ENCODE data around the gene SERPINC1.

SERPINC1 gene

DNA sequence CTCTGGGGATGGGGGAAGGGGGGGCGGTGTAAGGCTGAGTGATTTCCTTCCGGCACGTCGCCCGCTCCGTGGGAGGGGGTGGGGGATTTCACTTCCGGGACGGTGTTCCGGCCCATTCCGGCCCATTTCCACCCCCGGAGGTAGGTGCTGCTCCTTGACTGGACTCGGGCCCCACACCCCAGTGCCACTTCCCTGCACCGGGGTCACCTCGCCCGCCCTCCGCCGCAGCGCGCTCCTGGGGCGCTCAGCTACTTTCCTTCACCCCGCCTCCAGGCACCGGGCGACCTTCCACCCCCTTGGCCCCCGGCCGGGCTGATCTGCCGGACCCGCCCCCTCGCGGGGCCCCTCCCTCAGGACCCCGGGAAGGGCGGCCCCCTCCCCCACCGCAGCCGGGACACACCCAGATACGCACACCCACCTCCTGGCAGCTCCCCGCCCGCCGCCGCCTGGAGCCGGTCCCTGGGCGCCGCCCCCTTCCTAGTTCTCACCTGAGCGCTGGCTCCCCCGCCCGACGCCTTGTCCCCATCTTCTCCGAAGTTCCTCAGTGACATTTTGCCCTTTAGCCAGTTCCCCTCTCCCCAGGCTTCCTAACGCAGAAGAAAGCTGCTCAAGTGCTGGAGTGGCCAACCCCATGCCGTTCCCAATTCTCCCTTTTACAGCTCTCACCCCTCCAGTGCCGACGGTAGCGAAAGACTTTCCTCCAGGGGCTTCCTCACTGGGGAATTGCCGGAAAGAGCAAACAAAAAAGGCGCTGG lies 48.7 kb downstream of the SERPINC1 start, which contains the start of gene ZBTB37:
ZBTB37 (plus strand) TSS at position 115 of the 755 bp plus-strand sequence. CDS start 1,846 bp downstream, outside the sequence.
- Histone ChIP-seq H3K27ac (ENCODE audit: insufficient read depth in 1 of 2, low read depth in 1 of 2, low read length in 2 of 2, poor library complexity in 1 of 2, severe bottlenecking in 2 of 2) (peak within 1 kb of the TSS; percentile 75 to 88), H3K4me1 (ENCODE audit: control extremely low read depth in 1 of 4, control insufficient read depth in 4 of 4, insufficient read depth in 4 of 4, low read length in 3 of 4) (peaks cover 27 to 71% (median 42%) of the 10 kb centered on the region in 4 experiments), H3K4me3 (ENCODE audit: control insufficient read depth in 1 of 7, extremely low read depth in 1 of 7, insufficient read depth in 4 of 7, low read depth in 2 of 7, low read length in 6 of 7) (peak within 1 kb of the TSS; percentile 70 to 99 (median 95)), H3K9me3 (ENCODE audit: control extremely low read depth in 1 of 5, control insufficient read depth in 4 of 5, insufficient read depth in 2 of 5, low read depth in 1 of 5, low read length in 4 of 5) (no peaks in the 10 kb centered on the region), H3K27me3 (replicated peaks in 2 of 5; ENCODE audit: control insufficient read depth in 4 of 5, insufficient read depth in 5 of 5, low read length in 4 of 5) (no peaks in the 10 kb centered on the region), H3K36me3 (ENCODE audit: control insufficient read depth in 4 of 4, insufficient read depth in 4 of 4, low read length in 3 of 4) (peaks cover 7 to 40% (median 25%) of the 10 kb centered on the region in 4 experiments)
- 0% methylated on average over 33 of the region's 53 CpGs for WGBS (ENCODE audit: insufficient coverage)
- CTCF ChIA-PET: interaction anchor here (0.6 to 1.7 kb wide), 4 partner anchors 206 to 1124 kb away, joined by 3 to 6 read pairs (median 3); no protein-coding TSS in a partner anchor
- POLR2A ChIA-PET: interaction anchor here (0.6 to 1.5 kb wide), 8 partner anchors 43 to 1143 kb away, joined by 3 to 6 read pairs (median 3); partner anchors contain the start of genes CENPL and RC3H1
- peak in 2 of 3 donors; percentile 76 to 88 for DNase-seq

DNA sequence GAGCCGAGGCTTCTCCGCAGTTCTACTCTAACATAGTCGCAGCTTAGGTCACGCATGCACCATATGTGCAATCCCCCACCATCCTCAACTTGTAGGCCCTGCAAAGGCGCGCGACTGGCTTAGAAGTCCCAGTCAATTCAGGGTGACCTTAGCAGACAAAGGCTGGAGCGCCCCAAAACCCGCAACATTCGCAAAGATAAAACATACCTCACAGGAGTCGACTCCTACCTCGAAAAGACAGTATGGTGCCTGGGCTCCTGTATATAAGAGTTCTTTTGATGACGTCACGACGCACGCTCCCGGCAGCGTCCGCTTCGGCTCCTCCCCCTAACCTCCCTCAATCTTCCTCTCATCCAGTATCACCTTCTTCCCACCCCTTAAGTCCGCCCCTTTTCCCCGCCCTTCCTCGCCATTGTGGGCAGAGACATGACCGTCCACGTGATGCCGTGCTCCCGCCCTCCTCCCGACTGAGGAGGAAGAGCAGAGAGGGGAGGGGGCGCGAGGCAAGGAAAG lies 49.3 kb downstream of the SERPINC1 start, which contains the start of gene GAS5:
GAS5 (minus strand) TSS at position 237 of the 513 bp plus-strand sequence.
- H3K27me3 ChIP-seq (replicated peaks in 2 of 5; ENCODE audit: control insufficient read depth in 4 of 5, insufficient read depth in 5 of 5, low read length in 4 of 5): no peaks in the 10 kb centered on the region
- H3K36me3 ChIP-seq (ENCODE audit: control insufficient read depth in 4 of 4, insufficient read depth in 4 of 4, low read length in 3 of 4): peaks cover 12 to 46% (median 29%) of the 10 kb centered on the region in 4 experiments
- H3K27ac ChIP-seq (ENCODE audit: insufficient read depth in 1 of 2, low read depth in 1 of 2, low read length in 2 of 2, poor library complexity in 1 of 2, severe bottlenecking in 2 of 2): peak within 1 kb of the TSS; percentile 75 to 88
- no peaks in the 10 kb centered on the region for H3K9me3 ChIP-seq (ENCODE audit: control extremely low read depth in 1 of 5, control insufficient read depth in 4 of 5, insufficient read depth in 2 of 5, low read depth in 1 of 5, low read length in 4 of 5)
- H3K4me3 ChIP-seq (ENCODE audit: control insufficient read depth in 1 of 7, extremely low read depth in 1 of 7, insufficient read depth in 4 of 7, low read depth in 2 of 7, low read length in 6 of 7): peak within 1 kb of the TSS; percentile 70 to 99 (median 95)
- H3K4me1 ChIP-seq (ENCODE audit: control extremely low read depth in 1 of 4, control insufficient read depth in 4 of 4, insufficient read depth in 4 of 4, low read length in 3 of 4): peaks cover 27 to 70% (median 42%) of the 10 kb centered on the region in 4 experiments
- DNase-seq: peak; percentile 99 to 100 (median 99)
- ChIA-PET CTCF (interaction anchor here (0.6 to 1.7 kb wide), 4 partner anchors 206 to 1123 kb away, joined by 3 to 6 read pairs (median 3); no protein-coding TSS in a partner anchor), POLR2A (interaction anchor here (0.6 to 1.5 kb wide), 8 partner anchors 39 to 1142 kb away, joined by 3 to 6 read pairs (median 3); partner anchors contain the start of genes PRDX6 and RC3H1)
- 0% methylated on average over 20 of the region's 30 CpGs for WGBS (ENCODE audit: insufficient coverage)

DNA sequence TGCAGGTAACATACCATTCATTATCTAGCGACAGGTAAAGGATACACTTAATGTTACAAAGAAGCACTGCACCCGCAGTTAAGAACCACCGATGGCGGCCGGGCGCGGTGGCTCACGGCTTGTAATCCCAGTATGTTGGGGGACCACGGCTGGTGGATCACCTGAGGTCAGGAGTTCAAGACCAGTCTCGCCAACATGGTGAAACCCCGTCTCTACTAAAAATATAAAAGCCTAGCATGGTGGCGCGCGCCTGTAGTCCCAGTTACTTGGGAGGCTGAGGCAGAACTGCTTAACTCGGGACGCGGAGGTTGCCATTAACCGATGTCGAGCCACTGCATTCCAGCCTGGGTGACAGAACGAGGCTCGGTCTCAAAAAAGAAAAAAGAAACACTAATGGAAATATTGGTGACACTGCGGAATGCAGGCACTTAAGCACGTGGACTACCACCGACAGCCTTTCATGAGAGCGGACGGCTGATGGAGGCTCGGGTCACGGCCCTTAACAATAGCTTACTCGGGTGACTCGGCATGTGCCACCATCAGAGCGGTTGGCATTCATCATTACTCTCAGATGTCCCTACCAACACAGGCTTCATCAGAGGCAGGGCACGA lies 49.9 kb downstream of the SERPINC1 start:
- WGBS (ENCODE audit: insufficient coverage): 3% methylated on average over 30 of the region's 32 CpGs
- H3K4me1 ChIP-seq (ENCODE audit: control extremely low read depth in 1 of 4, control insufficient read depth in 4 of 4, insufficient read depth in 4 of 4, low read length in 3 of 4): peaks cover 27 to 65% (median 42%) of the 10 kb centered on the region in 4 experiments
- CTCF ChIA-PET: interaction anchor here (1.0 kb wide), 1 partner anchor 437 kb away, joined by 3 read pairs; no protein-coding TSS in a partner anchor
- peak overlapping the region; percentile 75 to 88 for H3K27ac ChIP-seq (ENCODE audit: insufficient read depth in 1 of 2, low read depth in 1 of 2, low read length in 2 of 2, poor library complexity in 1 of 2, severe bottlenecking in 2 of 2)
- H3K27me3 ChIP-seq (replicated peaks in 2 of 5; ENCODE audit: control insufficient read depth in 4 of 5, insufficient read depth in 5 of 5, low read length in 4 of 5): no peaks in the 10 kb centered on the region
- H3K4me3 ChIP-seq (ENCODE audit: control insufficient read depth in 1 of 7, extremely low read depth in 1 of 7, insufficient read depth in 4 of 7, low read depth in 2 of 7, low read length in 6 of 7): peak overlapping the region; percentile 70 to 99 (median 95)
- DNase-seq: no peak
- POLR2A ChIA-PET: interaction anchor here (0.7 to 1.2 kb wide), 3 partner anchors 39 to 1142 kb away, joined by 3 read pairs; partner anchors contain the start of gene PRDX6
- H3K36me3 ChIP-seq (ENCODE audit: control insufficient read depth in 4 of 4, insufficient read depth in 4 of 4, low read length in 3 of 4): peaks cover 16 to 49% (median 32%) of the 10 kb centered on the region in 4 experiments
- H3K9me3 ChIP-seq (ENCODE audit: control extremely low read depth in 1 of 5, control insufficient read depth in 4 of 5, insufficient read depth in 2 of 5, low read depth in 1 of 5, low read length in 4 of 5): no peaks in the 10 kb centered on the region

DNA sequence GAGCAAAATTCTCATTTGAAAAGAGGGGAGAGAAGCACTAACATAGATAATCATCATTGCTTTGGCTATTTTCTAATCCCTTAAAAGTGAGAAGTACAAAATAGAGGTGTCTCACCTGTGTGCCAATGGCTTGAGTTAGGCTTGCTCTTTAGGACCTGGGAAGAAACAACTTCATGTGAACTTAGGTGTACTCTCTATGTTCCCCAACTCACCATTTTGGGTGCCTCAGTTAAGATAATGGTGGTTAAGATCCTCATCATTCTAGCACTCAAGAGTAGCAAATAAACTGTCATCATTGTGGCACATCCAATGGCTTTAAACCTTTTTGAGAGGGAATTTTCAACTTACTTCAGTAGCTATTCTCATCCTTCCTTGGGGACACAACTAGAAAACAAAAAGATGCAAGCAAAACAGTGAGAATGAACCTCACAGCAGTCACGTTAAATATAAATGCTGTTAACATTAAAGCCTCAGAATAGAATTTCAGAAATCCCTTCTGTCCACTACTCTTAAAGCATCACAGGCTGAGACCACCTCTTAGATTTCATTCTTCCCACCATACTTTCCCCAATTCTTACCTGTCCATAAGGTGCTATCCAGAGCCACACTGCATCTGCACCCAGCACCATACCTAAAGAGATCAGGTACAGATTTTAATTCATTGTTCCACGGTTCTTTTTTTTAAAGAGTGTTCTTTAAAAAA lies 50.6 kb downstream of the SERPINC1 start:
- 20% methylated on average over 1 of the region's 2 CpGs for WGBS (ENCODE audit: insufficient coverage)
- H3K36me3 ChIP-seq (ENCODE audit: control insufficient read depth in 4 of 4, insufficient read depth in 4 of 4, low read length in 3 of 4): peaks cover 16 to 49% (median 32%) of the 10 kb centered on the region in 4 experiments
- CTCF ChIA-PET: interaction anchor here (1.2 kb wide), 1 partner anchor 41 kb away, joined by 3 read pairs; no protein-coding TSS in a partner anchor
- peak overlapping the region; percentile 75 to 88 for H3K27ac ChIP-seq (ENCODE audit: insufficient read depth in 1 of 2, low read depth in 1 of 2, low read length in 2 of 2, poor library complexity in 1 of 2, severe bottlenecking in 2 of 2)
- peaks cover 24 to 59% (median 42%) of the 10 kb centered on the region in 4 experiments for H3K4me1 ChIP-seq (ENCODE audit: control extremely low read depth in 1 of 4, control insufficient read depth in 4 of 4, insufficient read depth in 4 of 4, low read length in 3 of 4)
- DNase-seq: no peak
- H3K27me3 ChIP-seq (replicated peaks in 2 of 5; ENCODE audit: control insufficient read depth in 4 of 5, insufficient read depth in 5 of 5, low read length in 4 of 5): no peaks in the 10 kb centered on the region
- peak overlapping the region in 6 of 7 experiments; percentile 86 to 99 (median 96) for H3K4me3 ChIP-seq (ENCODE audit: control insufficient read depth in 1 of 7, extremely low read depth in 1 of 7, insufficient read depth in 4 of 7, low read depth in 2 of 7, low read length in 6 of 7)
- POLR2A ChIA-PET: no interaction called here
- no peaks in the 10 kb centered on the region for H3K9me3 ChIP-seq (ENCODE audit: control extremely low read depth in 1 of 5, control insufficient read depth in 4 of 5, insufficient read depth in 2 of 5, low read depth in 1 of 5, low read length in 4 of 5)

DNA sequence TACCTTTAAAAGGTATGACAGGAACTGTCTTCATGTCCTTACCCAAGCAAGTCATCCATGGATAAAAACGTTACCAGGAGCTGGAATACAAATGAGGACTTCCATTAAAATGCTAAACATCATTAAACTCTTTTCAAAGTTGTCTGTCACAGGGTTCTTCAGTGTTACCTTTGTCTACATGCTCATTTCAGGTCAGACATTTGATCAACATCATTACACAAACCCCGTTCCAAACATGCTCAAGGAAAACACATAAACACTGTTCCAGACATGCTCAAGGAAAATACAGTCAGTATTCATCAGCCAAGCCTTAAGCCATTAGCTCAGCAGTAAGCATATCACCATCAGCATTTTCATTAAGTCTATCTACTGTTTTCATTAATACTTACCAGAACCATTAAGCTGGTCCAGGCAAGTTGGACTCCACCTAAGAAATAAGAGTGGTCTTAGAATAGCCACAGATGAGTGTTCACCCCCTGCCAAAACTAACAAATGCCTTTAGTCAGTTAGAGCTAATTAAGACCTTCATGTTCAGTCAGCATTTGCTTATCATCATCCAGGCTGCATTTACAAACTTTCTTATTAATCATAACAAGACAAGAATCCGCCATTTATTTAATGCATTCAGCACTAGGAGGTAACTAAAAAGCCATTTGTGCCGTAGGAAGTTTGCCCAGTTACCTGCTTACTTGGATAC lies 51.5 kb downstream of the SERPINC1 start:
- DNase-seq: no peak
- H3K9me3 ChIP-seq (ENCODE audit: control extremely low read depth in 1 of 5, control insufficient read depth in 4 of 5, insufficient read depth in 2 of 5, low read depth in 1 of 5, low read length in 4 of 5): no peaks in the 10 kb centered on the region
- WGBS (ENCODE audit: insufficient coverage): 78% methylated on average over 3 of the region's 4 CpGs
- peak overlapping the region; percentile 7 to 88 for H3K27ac ChIP-seq (ENCODE audit: insufficient read depth in 1 of 2, low read depth in 1 of 2, low read length in 2 of 2, poor library complexity in 1 of 2, severe bottlenecking in 2 of 2)
- ChIA-PET POLR2A (no interaction called here), CTCF (interaction anchor here (1.1 to 1.5 kb wide), 3 partner anchors 9 to 435 kb away, joined by 3 to 5 read pairs (median 4); no protein-coding TSS in a partner anchor)
- H3K4me3 ChIP-seq (ENCODE audit: control insufficient read depth in 1 of 7, extremely low read depth in 1 of 7, insufficient read depth in 4 of 7, low read depth in 2 of 7, low read length in 6 of 7): peak overlapping the region in 5 of 7 experiments; percentile 19 to 99 (median 96)
- H3K27me3 ChIP-seq (replicated peaks in 2 of 5; ENCODE audit: control insufficient read depth in 4 of 5, insufficient read depth in 5 of 5, low read length in 4 of 5): no peaks in the 10 kb centered on the region
- H3K4me1 ChIP-seq (ENCODE audit: control extremely low read depth in 1 of 4, control insufficient read depth in 4 of 4, insufficient read depth in 4 of 4, low read length in 3 of 4): peaks cover 18 to 50% (median 36%) of the 10 kb centered on the region in 4 experiments
- H3K36me3 ChIP-seq (ENCODE audit: control insufficient read depth in 4 of 4, insufficient read depth in 4 of 4, low read length in 3 of 4): peaks cover 16 to 47% (median 32%) of the 10 kb centered on the region in 4 experiments

Measured in common myeloid progenitor, CD34-positive (primary cell).